NCI-H2107 (cell line): ENCODE data around the gene ART5.
"Not testable (repeated sequence)": the region's sequence is repeated elsewhere in the genome, so short reads cannot be mapped to it uniquely, and the experiment has no call there.

Source experiments
- DNase-seq: peaks from one replicate; lab custom pipeline; 2025; lab: John Stamatoyannopoulos, UW

ART5 gene

DNA sequence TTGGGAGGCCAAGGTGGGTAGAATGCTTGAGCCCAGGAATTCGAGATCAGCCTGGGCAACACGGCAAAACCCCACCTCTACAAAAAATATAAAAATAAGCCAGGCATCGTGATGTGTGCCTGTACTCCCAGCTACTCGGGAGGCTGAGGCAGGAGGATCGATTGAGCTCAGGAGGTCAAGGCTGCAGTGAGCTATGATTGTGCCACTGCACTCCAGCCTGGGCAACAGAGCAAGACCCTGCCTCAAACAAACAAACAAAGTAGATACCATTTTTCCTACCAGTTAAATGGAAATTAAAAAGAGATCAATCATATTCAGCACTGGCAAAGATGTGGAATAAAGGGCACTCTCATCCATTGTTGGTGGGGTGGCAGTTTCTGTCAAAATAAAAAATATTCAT, 15.5 kb upstream of the ART5 start:
- DNase-seq = not testable (repeated sequence)

- DNase-seq = no peak
Observed at GRCh38 chr11:3655547-3655946, 13.8 kb upstream of the ART5 start.

GRCh38 chr11:3652514-3652913, 10.7 kb upstream of the ART5 start:
- not testable (repeated sequence) for DNase-seq

DNA sequence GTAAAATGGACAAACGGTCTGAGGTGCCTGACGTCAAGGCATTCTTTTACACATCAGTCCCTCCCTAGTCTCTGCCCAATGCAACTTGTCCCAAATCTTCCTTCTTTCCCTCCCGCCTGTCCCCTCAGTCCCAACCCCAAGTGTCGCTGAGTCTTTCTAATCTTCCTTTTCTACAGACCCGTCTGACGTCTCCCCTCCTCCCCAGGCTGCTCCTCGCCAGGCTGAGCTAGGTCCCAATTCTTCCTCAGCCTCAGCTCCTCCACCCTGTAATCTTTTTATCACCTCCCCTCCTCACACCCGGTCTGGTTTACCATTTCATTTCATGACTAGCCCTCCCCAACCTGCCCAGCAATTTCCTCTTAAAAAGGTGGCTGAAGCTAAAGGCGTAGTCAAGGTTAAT, 7.6 kb upstream of the ART5 start:
- not testable (repeated sequence) for DNase-seq

DNA sequence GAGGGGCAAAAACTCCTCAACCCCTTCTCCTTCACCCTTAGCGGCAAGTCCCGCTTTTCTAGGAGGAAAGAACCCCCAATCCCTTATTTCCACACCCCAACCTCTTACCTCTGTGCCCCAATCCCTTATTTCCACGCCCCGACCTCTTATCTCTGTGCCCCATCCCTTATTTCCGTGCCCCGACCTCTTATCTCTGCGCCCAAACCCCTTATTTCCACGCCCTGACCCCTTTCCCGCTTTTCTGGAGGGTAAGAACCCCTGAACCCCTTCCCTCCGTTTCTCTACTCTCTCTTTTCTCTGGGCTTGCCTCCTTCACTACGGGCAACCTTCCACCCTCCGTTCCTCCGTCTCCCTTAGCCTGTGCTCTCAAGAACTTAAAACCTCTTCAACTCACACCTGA, 7.1 kb upstream of the ART5 start:
- not testable (repeated sequence) for DNase-seq

- DNase-seq = no peak
Observed at GRCh38 chr11:3645552-3645951, 3.8 kb upstream of the ART5 start.

DNA sequence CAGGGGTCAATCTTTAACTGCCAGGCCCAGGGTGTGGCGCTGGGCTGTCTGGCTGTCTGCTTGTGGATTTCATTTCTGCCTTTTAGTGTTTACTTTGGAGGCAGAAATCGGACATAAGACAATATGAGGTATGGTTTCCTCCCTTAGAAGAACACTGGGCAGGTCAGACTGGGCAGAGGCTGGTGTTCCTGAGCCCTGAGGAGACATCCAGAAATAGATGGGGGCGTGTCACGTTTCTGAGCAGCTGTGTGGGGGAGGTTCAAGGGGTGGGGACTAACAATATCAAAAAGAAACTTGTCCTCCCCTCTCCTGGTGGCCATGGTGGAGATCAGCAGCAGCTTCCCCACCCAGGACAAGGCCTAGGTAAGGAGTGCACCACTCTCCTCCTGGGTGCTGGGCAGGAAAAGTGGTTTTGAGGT, 3.0 kb upstream of the ART5 start, which contains the start of gene ART1:
Gene ART1 (plus strand): TSS at position 312 of the 419 bp plus-strand sequence. CDS start 14,086 bp downstream, outside the sequence.
- DNase-seq = no peak

DNA sequence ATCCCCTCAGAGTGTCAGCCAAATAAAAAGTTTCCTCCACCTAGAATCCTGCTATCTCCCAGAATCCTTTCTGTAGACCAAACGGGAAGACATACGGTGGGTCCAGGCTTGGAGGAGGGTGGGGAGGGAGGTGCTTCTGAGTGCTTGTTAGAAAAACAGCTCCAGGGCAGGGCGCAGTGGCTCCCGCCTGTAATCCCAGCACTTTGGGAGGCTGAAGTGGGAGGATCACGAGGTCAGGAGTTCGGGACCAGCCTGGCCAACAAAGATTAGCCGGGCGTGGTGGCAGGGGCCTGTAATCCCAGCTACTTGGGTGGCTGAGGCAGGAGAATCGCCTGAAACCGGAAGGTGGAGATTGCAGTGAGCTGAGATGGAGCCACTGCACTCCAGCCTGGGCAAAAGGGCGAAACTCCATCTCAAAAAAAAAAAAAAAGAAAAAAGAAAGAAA, 1.3 kb upstream of the ART5 start:
- not testable (repeated sequence) for DNase-seq

DNA sequence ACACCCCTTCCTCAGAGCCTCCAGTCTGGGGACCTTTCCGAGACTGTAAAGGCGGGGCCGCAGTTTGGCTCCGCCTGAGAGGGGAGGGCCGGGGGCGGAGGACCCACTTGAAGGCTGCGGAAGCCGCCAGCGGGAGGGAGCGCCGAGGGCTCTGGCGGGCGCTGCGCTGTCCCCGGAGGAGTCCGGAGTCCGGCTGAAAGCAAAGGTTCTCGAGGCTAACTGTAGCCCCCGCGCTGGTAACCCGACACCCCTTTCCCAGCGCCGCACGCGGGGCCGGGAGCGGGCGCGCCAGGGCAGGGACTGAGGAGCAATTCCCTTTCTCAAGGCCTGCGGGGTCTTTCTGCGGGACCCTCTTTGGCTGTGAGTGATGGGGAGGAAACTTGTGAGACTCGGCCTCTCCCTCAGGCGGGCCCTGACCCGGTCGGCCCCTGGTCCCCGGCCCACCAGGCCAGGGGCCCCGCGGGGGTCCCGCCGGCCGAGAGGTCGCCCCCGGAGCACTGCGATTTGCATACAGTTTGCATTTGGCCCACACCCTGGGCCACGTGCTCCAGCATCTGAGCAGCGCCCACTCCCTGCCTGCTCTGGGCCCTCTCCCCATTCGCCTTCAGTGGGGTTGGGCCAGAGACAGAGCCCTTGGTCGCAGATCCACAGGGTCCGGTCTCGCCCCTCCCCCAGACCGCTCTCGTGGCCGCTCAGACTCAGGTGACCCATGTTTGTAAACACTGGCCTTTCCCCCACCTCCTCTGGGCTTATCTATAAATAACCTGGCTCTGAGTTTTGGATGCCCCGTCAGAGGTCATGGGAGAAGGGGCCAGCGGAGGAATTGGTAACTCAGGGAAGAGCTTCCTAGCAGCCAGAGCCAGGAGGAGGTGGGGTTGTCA, 519 bp upstream of the ART5 start:
- DNase-seq = no peak

GRCh38 chr11:3641191-3641590, 601 bp downstream of the ART5 start:
- no peak for DNase-seq

- DNase-seq = no peak
Observed at GRCh38 chr11:3639841-3640240, 2.0 kb downstream of the ART5 start.

DNA sequence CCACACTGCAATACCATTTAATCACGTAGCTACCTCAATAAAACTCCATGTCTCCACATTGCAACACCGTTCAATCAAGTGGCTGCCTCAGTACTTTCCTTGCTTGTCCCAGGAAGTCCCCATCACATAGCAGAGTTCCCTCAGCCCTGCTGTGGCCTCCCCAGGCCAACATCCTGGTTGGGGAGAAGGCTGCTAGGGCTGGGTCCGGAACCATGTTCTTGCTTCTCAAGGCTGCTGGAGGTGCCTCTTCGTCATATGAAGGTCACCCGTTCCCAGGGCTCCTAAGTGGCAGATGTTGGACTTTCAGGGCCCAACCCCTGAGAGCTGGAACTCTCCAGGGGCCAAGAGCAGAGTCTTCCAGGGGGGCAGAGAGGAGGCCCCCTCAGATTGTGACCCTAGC, 3.3 kb downstream of the ART5 start:
- DNase-seq = no peak

DNA sequence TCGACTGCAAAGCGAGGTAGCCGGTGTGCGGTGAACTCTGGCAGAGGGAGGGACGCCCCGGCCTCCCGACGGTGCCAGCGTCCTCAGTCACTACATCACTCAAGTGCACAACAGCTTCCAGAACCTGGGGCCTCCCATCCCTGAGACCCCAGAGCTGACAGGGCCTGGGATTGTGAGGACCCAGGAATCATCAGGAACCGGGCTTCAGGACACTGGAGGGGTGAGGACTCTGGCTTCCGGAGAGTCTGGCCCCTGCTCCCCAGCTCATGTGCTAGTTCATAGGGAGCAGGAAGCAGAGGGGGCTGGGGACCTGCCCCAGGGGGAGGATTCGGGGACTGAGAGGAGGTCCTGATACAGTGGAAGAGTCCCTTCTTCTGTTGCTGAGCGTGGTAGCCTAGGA, 4.6 kb downstream of the ART5 start:
- no peak for DNase-seq

- DNase-seq = no peak
Observed at GRCh38 chr11:3635641-3636375, 6.0 kb downstream of the ART5 start.

DNA sequence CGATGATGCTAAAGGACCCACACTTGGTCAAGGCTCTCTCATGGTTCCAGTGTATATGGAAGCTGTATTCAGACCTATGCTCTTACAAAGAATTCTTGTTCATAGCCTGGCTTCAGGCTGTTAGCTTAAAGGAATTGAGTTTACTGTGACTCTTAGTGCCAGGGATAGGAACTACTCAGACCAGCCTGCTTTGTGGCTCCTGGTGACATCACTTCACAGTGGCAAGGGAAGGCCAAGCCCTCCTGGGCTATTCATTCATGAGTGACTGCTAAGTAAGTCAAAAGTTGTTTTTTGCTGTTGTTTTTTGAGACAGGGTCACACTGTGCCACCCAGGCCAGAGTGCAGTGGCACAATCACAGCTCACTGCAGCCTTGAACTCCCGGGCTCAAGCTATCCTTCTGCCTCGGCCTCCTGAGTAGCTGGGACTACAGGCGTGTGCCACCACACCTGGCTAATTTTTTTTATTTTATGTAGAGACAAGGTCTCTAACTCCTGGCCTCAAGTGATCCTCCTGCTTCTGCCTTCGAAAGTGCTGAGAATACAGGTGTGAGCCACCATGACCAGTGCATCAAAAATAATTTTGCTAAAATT, 9.6 kb downstream of the ART5 start:
- no peak for DNase-seq

- no peak for DNase-seq
Observed at GRCh38 chr11:3631331-3631730, 10.5 kb downstream of the ART5 start.

DNA sequence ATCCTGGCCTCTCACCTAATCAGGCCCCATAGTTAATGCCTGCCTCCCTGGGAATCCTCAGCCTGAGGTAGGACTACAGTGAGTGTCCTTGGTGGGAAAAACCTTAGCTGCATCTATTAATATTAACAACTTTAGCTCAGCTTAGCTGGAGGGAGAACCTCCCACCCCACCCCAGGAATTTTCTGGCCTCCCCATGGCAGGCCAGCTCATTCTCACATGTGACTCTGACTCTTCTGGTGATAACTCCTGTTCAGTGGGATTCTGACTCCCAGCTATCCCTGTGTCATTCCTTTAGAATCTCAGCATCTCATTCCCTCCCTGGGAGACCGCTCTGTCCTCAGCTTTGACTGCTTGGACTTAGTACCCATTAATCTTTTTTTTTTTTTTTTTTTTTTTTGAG, 14.5 kb downstream of the ART5 start:
- DNase-seq = no peak

- no peak for DNase-seq
Observed at GRCh38 chr11:3626250-3626960, 15.4 kb downstream of the ART5 start.

GRCh38 chr11:3623767-3624458, 17.9 kb downstream of the ART5 start:
- no peak for DNase-seq

- DNase-seq = no peak
Observed at GRCh38 chr11:3623121-3623520, 18.7 kb downstream of the ART5 start.

DNA sequence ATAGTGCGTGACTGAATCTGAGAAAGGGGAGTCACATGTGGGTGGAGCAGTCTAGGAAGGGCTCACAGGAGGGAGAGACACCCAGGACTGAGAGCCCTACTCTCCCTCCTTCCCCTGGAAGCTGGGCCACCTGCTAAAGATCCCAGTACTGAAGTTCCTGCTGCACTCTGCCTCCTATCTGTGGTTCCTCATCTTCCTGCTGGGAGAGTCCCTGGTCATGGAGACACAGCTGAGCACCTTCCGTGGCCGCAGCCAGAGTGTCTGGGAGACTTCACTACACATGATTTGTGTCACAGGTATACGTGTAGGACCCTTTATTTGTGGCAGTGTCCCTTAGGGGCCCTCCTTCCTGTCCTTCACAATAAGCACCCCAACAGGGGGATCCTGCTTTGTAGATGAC, 19.3 kb downstream of the ART5 start:
- no peak for DNase-seq
